MM.1S (cell line): ENCODE data around the gene SNTG2.

Source experiments
- DNase-seq: peaks from one replicate; pipeline ENCODE4 v3.0.0-alpha.2; 2015
- H2AFZ ChIP-seq: fragments of 300-600 bp; sonication (generic); 2 replicates; pipeline ENCODE4 v1.6.0; 2016; ENCODE audit warnings: antibody characterized with exemption, low read length
- H3F3A ChIP-seq: fragments of 300-600 bp; sonication (generic); 2 replicates; pipeline ENCODE4 v1.6.1; 2016; ENCODE audit warnings: mild to moderate bottlenecking, antibody characterized with exemption, low read length, moderate library complexity, mixed read lengths; ENCODE audit not compliant: insufficient read depth
- H3K27ac ChIP-seq: fragments of 300-600 bp; sonication (generic); 2 replicates; pipeline ENCODE4 v1.5.1; 2016; ENCODE audit warnings: mild to moderate bottlenecking, low read length
- H3K27me3 ChIP-seq: fragments of 300-600 bp; sonication (generic); replicated peaks from 2 replicates; pipeline ENCODE4 v1.6.0; 2016; ENCODE audit warnings: low read length; ENCODE audit not compliant: insufficient read depth
- H3K36me3 ChIP-seq: fragments of 300-600 bp; sonication (generic); replicated peaks from 2 replicates; pipeline ENCODE4 v1.6.1; 2016; ENCODE audit warnings: mild to moderate bottlenecking, low read length, mixed read lengths; ENCODE audit not compliant: insufficient read depth
- H3K4me1 ChIP-seq: fragments of 300-600 bp; sonication (generic); 2 replicates; pipeline ENCODE4 v1.6.1; 2016; ENCODE audit warnings: low read length, mixed read lengths
- H3K4me2 ChIP-seq: fragments of 300-600 bp; sonication (generic); 2 replicates; pipeline ENCODE4 v1.6.0; 2016; ENCODE audit warnings: low read depth, low read length
- H3K4me3 ChIP-seq: fragments of 300-600 bp; sonication (generic); 2 replicates; pipeline ENCODE4 v1.5.1; 2016; ENCODE audit warnings: low read length, mixed read lengths
- H3K79me2 ChIP-seq: fragments of 300-600 bp; sonication (generic); 2 replicates; pipeline ENCODE4 v1.6.1; 2016; ENCODE audit warnings: mixed run types, low read length, mixed read lengths
- H3K9ac ChIP-seq: fragments of 300-600 bp; sonication (generic); 2 replicates; pipeline ENCODE4 v1.6.1; 2016; ENCODE audit warnings: low read length, mixed read lengths
- H3K9me2 ChIP-seq: fragments of 300-600 bp; sonication (generic); replicated peaks from 2 replicates; pipeline ENCODE4 v1.6.1; 2016; ENCODE audit warnings: mild to moderate bottlenecking, low read length, mixed read lengths; ENCODE audit not compliant: insufficient read depth
- H3K9me3 ChIP-seq: fragments of 300-600 bp; sonication (generic); replicated peaks from 2 replicates; pipeline ENCODE4 v1.6.1; 2016; ENCODE audit warnings: mild to moderate bottlenecking, low read length, mixed read lengths; ENCODE audit not compliant: insufficient read depth
- H4K20me1 ChIP-seq: fragments of 300-600 bp; sonication (generic); 2 replicates; pipeline ENCODE4 v1.6.1; 2016; ENCODE audit warnings: mild to moderate bottlenecking, low read length, moderate library complexity, mixed read lengths; ENCODE audit not compliant: insufficient read depth
- CTCF ChIP-seq: fragments of 300-600 bp; sonication (generic); IDR thresholded peaks from 2 replicates; pipeline ENCODE4 v1.5.1; 2016; ENCODE audit warnings: antibody characterized with exemption, low read length, mixed read lengths
- EZH2 ChIP-seq: fragments of 300-600 bp; sonication (generic); optimal IDR thresholded peaks from 2 replicates; pipeline ENCODE3; 2017; ENCODE audit warnings: low read depth, mild to moderate bottlenecking, antibody characterized with exemption, low read length, mixed read lengths
- EZH2phosphoT487 ChIP-seq: fragments of 300-600 bp; sonication (generic); IDR thresholded peaks from 2 replicates; pipeline ENCODE4 v1.6.1; 2018; ENCODE audit warnings: antibody characterized with exemption, low read length

The SNTG2 gene

GRCh38 chr2:1231466-1232063 is 280.9 kb downstream of the SNTG2 start:
- TF ChIP-seq CTCF = no peak
- no peak for TF ChIP-seq EZH2
- TF ChIP-seq EZH2phosphoT487 = no peak

GRCh38 chr2:1233281-1233680 is 282.6 kb downstream of the SNTG2 start:
- Histone ChIP-seq H2AFZ (no peak overlapping the region), H3K79me2 (no peaks in the 10 kb centered on the region), H3K4me3 (no peak overlapping the region), H3F3A (no peaks in the 10 kb centered on the region), H3K27me3 (no peaks in the 10 kb centered on the region), H3K27ac (no peak overlapping the region), H3K9me2 (no peaks in the 10 kb centered on the region), H3K36me3 (no peaks in the 10 kb centered on the region), H4K20me1 (no peaks in the 10 kb centered on the region), H3K9ac (no peak overlapping the region), H3K4me1 (no peaks in the 10 kb centered on the region), H3K4me2 (no peak overlapping the region), H3K9me3 (no peaks in the 10 kb centered on the region)
- no peak for DNase-seq
- TF ChIP-seq CTCF = no peak
- no peak for TF ChIP-seq EZH2phosphoT487
- no peak for TF ChIP-seq EZH2

More at GRCh38 chr2:1231466-1232063, 280.9 kb downstream of the SNTG2 start:
- Histone ChIP-seq H3K27me3 (no peaks in the 10 kb centered on the region), H3K4me2 (no peak overlapping the region), H3K9me3 (no peaks in the 10 kb centered on the region), H3F3A (no peaks in the 10 kb centered on the region), H3K9ac (no peak overlapping the region), H3K4me1 (no peaks in the 10 kb centered on the region), H4K20me1 (no peaks in the 10 kb centered on the region), H3K79me2 (no peaks in the 10 kb centered on the region), H3K4me3 (no peak overlapping the region), H2AFZ (no peak overlapping the region), H3K9me2 (no peaks in the 10 kb centered on the region), H3K27ac (no peak overlapping the region), H3K36me3 (no peaks in the 10 kb centered on the region)
- DNase-seq = no peak

- H3K4me2 ChIP-seq = no peak overlapping the region
- H3K4me1 ChIP-seq = no peaks in the 10 kb centered on the region
- no peaks in the 10 kb centered on the region for H4K20me1 ChIP-seq
- H3K27ac ChIP-seq = no peak overlapping the region
- H3K4me3 ChIP-seq = no peak overlapping the region
- H3K9me3 ChIP-seq = no peaks in the 10 kb centered on the region
- no peaks in the 10 kb centered on the region for H3K27me3 ChIP-seq
- H3K36me3 ChIP-seq = no peaks in the 10 kb centered on the region
- DNase-seq = no peak
- H3K79me2 ChIP-seq = no peaks in the 10 kb centered on the region
- TF ChIP-seq EZH2phosphoT487 = no peak
- no peak for TF ChIP-seq EZH2
- H3K9ac ChIP-seq = no peak overlapping the region
- H2AFZ ChIP-seq = no peak overlapping the region
- no peaks in the 10 kb centered on the region for H3K9me2 ChIP-seq
- H3F3A ChIP-seq = no peaks in the 10 kb centered on the region
Observed at GRCh38 chr2:1234731-1235308, 284.2 kb downstream of the SNTG2 start.

- Histone ChIP-seq H3K9me3 (no peaks in the 10 kb centered on the region), H3K79me2 (no peaks in the 10 kb centered on the region), H3K4me2 (no peak overlapping the region), H3K9ac (no peak overlapping the region), H3K9me2 (no peaks in the 10 kb centered on the region), H3K27me3 (no peaks in the 10 kb centered on the region), H2AFZ (no peak overlapping the region), H3K4me1 (no peaks in the 10 kb centered on the region), H3K36me3 (no peaks in the 10 kb centered on the region), H3K4me3 (no peak overlapping the region), H3F3A (no peaks in the 10 kb centered on the region), H4K20me1 (no peaks in the 10 kb centered on the region), H3K27ac (no peak overlapping the region)
- TF ChIP-seq EZH2 = no peak
- no peak for TF ChIP-seq EZH2phosphoT487
- no peak for TF ChIP-seq CTCF
- DNase-seq = no peak
Observed at GRCh38 chr2:1235806-1236205, 285.2 kb downstream of the SNTG2 start.
